Smooth muscle cell of the brain vasculature (primary cell): ENCODE measurements around the gene MRPS25.

ENCODE experiments used
- DNase-seq: peaks from one replicate; pipeline ENCODE4 v3.0.0-alpha.2; 2012; ENCODE audit warnings: low read depth, low spot score

MRPS25 gene

DNA sequence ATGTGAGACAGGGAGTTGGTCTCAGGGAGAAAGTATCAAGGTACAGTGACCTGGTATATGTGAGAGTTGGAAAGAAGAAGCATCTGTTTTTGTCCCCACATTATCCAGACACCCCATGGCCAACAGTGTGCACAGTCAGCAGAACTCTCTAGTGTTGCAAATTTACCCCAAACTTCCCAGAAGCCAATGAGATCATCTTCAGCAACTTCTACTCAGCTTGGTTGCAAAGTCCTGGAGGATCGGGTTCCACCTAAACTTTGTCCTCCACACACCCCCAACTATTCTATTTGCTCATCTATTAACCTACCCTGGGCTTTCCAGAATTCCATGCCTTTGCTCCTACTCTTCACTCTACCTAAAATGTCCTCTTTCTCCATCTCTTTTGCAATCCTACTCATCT lies 18.1 kb upstream of the MRPS25 start:
- DNase-seq = no peak

DNA sequence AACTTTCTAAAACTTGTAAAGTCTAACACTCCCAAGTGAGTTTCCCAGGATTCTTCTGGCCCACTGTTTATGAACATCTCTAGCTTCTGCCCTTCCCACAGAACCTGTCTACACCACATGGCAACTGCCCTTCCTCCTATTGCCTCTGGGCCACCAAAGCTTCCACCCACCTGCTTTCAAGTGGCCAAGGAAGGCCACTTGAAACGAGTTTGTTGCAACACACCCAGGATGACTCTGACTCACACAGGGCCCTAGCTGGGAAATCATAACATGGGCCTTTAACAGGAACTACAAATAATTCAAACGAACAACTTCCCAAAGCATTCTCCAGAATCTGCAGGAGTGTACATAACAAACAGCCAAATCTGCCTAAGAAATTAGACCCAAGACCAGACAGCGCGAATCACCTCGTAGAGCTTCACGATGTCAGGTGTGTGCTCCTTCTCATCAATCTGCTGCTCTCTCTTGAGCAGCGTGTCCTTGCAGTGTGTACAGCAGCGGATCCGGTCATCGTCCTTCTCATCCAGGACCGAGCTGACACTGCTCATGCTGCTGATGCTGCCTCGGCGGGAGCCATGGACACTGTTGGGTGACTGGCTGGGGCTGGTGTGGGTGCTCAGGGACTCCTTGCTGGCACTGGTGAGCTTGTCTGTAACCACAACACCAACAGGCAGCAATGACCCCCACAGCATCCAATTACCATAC lies 17.0 kb upstream of the MRPS25 start:
- no peak for DNase-seq

DNA sequence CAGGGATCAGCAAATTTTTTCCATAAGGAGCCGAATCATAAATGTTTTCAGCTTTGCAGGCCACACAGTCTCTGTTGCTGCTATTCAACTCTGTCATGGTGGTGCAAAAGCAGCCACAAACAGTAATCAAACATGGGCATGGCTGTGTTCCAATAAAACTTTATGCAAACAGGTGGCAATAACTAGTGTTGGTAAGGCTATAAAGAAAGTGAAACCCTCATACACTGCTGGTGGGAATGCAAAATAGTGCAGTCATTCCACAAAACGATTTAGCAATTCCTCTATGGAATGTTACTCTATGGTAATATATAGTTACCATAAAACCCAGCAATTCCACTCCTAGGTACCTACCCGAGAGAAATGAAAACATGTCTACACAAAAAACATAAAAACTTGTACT lies 14.0 kb upstream of the MRPS25 start:
- no peak for DNase-seq

DNA sequence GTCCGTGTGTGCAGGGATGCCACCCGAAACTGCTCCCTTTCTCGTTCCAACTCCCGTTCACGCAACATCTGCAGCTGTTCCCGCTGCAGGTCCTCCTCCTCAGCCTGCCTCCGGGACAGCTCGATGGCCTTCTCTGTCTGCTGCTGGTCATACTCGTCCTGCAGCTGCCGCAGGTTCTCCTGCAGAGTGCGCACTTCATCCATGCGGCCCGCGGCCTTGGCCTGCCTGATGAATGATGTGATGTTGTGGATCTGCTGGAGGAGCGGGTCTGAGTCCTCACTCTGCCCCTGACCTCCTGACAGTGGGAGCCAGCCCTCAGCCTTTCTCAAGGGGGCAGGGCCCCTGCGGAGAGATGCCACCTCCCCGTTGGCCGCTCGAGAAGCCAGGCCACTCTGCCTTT lies 9.4 kb upstream of the MRPS25 start:
- DNase-seq = no peak

DNA sequence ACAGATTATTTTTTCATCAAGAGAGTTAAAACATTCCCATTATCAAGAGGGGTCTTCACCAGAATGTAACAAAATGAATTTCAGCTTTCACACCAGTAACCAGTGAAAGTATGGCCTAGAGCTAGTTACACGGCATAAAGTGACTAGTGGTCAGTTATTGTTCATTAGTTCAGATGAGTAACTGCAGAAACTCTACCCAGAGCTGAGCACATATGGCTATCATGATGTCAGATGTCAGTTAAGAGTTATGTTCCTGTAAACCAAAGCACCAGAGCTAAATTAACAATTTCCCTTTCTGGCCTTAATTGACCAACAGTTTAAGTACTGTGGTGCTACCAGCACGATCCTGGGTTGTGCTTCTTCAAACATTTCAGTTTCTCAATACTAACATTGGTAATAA lies 6.6 kb upstream of the MRPS25 start:
- DNase-seq = no peak

DNA sequence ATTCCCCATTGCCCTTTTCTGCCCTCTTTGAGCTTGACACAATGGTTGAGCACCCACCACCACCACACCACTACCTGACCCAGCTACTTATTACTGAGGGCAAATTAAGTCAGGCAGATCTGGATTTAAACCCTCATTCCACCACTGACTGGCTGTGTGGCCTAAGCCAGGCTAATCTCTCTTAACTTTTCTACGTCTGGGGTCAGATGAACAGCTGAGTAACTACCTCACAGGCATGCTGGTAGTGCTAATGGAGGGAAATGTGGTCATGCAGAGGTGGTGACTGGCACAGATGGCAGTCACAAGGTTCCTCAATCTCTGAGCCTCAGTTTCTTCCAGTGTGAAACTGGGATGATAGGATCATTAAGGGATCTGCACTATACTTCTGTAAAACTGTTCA lies 4.3 kb upstream of the MRPS25 start:
- DNase-seq = no peak

DNA sequence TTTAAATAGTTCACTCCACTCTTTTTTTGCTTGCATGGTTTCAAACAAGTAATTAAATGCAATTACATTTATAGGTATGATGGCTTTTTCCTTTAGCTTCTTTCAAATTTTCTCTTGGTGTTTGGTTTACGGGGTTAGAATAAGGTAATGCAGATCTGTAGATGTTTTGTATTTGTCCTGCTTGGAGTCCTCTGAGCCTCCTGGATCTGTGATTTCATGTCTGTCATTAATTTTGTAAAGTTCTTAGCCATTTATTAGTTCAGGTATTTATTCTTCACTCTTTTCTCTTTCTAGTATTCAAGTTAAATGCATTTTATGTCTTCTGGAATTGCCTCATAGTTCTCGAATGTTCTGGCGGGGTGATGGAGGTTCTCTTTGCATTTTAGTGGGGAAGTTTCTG lies 1.4 kb upstream of the MRPS25 start:
- DNase-seq = no peak

DNA sequence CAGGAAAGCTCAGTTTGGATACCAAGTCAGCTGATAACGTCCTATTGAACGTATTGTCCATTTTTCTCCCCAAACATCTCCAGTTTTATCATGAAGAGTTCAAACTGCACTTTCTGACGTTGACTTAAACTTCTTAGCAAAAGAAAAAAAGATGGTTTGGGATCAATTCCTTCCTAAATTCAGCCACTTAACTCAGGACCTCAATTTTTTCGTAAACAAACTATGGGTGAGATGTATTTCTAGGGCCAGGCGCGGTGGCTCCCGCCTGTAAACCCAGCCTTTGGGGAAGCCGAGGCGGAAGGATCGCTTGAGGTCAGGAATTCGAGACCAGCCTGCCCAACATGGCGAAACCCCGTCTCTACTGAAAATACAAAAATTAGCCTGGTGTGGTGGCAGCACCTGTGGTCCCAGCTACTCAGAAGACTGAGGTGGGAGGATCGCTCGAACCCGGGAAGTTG lies 464 bp upstream of the MRPS25 start:
- no peak for DNase-seq

DNA sequence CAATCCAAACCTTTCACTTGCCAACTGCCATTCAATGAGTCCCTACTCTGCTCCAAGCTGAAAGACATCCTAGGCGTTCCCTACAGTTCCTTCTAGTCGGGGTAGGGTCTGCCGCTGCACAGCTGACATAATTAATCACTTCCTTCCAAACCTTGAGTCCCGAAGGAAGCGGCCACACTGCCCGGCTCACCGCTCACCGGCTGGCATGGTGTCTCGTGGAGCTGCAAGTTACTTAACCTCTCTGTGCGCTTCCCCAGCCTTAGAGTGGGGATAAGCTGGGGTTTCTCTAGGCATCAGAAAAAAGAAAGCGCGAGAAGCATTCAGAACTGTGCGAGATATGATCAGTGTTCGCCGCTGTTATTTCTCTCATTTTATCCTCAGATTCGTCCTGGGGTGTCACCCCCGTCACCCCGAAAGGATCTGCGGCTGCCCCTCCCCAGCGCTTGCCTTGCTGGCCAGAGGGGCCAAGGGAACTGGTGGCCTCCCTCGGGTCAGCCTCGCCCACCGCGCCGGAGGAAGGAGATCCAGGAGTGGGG lies 748 bp downstream of the MRPS25 start:
- no peak for DNase-seq

DNA sequence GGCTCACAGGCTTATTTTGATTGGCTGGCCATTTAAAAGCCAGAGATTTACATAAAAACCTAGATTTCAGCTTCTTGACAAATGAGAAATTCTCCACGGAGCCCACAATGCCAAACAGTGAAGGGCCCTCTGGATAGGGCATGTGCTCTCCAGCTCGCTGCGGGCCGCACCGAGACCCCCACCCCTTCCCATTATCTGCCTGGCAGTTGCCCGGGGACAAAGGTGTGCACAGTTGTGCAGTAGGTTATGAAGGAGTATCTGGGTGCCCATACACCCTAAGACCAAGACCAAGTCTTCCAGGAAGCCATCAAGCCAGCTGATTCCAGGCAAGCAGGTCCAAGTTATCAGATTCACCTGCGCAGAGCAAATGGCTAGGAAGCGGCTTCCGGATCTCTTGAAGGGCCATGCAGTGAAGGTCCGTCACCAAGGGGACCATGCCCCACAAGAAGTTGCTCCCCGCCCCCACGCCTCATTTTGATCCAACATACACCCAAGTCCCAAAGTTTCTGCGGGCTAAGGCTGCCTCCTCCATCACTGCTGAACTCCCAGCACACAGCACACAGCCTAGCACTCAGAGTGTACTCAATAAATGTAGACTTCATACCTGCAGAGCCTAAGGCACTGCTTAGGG lies 1.3 kb downstream of the MRPS25 start:
- DNase-seq = no peak

DNA sequence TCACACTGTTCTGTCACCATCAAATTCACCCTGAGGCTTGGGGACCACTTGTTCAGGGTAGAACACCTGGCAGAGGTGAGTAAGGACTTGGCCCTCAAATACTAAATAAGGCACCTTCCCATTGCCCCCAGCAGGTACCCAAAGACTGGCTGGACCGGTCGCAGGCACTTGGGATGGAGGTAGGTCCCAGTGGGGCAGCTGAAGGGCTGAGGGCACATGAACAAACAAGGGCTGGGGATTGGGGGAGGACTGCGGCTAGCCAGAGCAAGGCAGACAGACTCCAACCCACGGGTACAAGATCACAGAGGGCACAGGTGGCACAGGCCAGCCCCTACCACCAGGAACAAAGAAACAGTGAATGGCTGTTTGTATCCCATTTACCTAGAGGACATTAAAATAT lies 1.9 kb downstream of the MRPS25 start:
- no peak for DNase-seq

DNA sequence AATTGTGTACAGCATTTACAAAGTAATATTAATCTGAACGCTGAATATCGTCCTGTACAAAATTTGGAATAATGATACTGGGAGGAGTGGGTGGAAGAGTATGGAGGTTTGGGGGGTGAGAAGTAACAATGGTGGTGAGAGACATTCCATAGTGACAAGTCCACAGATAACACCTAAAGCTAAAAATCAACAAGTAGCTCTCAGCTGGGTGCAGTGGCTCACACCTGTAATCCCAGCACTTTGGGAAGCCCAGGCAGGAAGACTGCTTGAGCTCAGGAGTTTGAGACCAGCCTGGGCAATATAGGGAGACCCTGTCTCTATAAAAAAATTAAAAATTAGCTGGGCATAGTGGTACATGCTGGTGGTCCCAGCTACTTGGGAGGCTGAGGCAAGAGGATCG lies 5.1 kb downstream of the MRPS25 start:
- no peak for DNase-seq

DNA sequence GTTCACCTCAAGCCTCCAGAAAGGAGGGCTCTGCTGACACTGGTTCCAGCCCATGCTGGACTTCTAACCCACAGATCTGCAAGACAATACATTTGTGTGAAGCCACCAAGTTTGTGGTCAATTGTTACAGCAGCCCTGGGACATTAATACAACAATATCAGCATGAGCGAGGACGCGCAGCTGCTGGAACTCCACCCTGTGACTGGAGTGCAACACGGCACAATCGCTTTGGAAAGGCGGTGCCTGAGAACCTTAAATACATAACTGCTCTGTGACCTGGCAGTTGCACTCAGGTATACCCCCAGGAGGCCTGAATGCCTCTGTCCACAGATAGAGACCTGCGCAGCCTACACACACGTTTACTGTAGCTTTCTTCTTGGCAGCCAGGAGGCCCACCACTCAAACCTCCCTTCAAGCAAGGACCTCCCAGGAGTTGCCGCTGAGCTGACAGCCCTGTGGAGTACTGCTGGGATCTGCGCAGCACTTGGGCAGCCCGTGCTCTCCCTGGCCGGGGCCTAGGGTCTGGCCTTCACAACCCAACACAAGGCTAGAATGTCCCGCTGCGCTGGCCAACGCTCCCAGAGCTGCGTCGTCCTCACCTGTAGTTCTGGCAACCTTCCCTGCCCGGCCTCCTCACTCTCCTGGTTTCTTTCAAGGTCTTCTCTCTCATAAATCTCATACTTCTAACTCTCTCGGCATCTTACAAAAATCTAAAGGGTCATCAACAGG lies 8.3 kb downstream of the MRPS25 start:
- DNase-seq = no peak

DNA sequence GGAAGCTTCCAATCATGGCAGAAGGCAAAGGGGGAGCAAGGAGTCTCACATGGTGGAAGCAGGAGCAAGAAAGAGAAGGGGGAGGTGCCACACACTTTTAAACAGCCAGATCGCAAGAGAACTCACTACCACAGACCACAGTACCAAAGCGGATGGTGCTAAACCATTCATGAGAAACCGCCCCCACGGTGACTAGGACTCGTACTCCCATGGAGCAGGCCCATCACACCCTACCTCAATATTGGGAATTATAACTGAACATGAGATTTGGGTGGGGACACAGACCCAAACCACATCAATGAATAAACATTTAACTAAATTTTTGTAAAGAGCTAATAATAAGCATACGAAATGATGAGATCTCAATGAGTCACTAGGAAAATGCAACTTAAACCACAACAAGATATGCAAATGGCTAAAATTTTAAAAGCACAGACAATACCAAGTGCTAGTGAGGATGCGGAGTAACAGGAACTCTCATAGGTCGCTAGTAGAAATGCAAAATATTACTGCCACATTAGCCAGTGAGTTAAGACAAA lies 10.0 kb downstream of the MRPS25 start:
- no peak for DNase-seq

DNA sequence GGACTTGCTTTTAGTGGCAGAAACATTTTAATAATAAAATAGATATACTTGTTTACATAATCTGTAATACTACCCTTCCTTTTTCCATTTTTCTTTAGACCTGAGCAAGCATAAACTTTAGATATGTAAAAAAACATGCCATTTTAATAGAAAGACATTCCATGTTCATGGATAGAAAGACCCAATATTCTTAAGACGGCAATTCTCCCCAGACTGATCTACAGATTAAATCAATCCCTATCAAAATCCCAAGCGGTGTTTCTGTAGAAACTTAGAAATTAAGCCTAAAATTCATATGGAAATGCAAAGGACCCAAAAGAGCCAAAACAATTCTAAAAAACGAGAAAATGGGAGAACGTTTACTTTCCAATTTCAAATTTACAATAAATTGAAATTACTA lies 11.6 kb downstream of the MRPS25 start:
- no peak for DNase-seq

DNA sequence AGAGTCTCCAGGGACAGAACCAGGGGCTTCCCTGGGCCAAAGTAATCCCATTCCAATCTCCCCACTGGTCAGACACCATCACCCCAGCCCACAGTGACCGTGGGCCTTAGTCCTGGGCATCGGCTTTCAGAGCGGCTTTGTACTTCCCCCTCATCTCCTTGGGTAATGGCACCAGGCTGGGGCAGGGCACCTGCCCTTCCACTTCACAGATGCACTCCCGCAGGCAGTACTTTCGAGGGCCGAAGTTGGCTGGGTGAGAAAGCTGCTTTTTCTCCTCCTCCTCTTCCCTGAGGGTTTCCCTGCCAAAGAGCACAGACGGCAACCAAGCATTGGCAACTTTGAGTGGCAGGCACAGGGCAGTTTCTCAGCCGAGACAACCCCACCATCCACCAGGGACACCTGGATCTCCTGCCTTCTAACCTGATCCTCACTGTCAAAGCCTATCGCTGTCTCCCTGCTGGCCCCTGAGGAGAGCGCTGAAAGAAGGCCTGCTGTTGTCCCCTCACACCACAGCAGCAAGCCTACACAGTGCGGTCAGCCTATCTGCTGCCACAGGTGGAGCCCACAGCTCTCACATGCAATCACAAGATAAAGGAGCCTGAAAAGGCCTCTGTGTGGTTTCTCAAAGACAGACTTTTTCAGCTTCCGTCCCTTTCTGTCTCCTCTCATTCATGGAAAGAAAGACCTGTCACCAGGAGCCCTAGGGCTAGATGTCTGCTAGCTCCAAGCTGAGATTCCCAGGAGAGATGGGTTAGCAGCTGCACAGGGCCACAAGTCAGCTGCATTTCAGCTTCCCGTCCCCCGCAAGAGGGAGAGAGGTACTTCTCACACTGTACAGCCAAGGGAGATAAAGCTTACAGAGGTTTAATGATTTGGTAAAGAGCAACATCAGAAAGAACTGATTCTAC lies 12.5 kb downstream of the MRPS25 start:
- DNase-seq = no peak

DNA sequence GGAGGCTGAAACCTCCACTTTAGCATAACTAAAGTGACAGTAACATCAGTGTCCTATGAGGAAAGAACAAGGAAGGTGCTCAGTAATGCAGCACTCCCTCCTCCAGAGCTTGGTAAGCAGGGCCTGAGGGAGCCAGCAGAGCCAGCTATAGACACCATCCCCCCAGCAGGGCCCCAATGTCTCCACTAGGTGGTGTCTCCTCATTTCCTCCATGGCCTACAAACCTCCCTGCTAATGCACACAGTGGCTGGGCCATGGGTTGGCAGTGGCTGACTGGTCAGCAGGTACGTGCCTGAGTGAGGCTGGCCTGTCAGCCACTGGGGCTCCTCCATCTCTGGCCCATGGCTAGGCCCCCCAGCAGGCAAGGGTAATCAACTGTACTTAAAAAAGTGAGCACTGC lies 13.6 kb downstream of the MRPS25 start:
- DNase-seq = no peak

DNA sequence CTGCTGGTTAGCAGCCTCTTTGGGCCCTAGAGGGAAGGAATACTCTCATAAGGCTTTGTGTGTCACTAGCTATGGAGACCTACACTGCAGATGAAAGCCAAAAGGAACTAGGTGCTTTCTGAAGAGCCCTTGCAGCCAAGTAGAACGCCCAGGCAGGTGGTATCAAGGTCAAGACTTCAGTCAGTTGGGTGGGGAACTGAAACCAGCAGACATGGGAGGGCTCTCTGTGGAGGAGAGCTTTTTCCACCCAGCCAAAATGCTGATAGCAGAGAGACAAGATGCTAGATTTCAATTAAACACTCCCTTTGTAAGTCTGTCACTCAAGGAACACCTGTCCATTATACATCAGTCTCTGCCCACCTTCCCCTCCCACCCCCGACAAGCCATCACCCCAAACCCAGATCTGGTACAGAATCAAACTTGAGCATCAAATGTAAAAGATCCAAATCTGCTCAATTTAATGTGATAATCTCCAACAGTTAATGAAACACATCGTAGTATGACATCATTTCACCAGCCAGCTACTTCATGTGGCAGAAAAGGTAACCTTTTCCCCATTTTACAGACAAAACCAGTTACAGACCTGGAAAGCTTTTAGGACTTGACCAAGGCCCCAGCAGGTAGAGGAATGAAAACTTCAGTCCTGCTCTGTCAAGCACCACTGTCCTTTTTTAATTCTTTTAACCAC lies 14.6 kb downstream of the MRPS25 start:
- no peak for DNase-seq

DNA sequence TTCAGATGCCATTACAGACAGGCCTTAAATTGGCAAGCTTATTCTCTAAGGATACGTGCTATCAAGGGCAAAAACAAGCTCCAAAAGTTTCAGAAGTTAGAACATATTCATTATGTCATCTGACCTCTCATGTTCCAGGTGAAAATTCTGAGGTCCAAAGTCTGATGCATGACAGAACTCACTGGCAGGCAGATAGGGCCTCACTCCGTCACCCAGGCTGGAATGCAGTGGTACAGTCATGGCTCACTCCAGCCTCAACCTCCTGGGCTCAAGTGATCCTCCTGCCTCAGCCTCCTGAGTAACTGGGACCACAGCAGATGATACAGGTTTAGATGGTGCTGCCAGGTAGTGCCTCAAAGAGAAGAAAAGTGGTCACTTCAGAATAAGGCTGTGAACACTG lies 15.5 kb downstream of the MRPS25 start:
- no peak for DNase-seq

DNA sequence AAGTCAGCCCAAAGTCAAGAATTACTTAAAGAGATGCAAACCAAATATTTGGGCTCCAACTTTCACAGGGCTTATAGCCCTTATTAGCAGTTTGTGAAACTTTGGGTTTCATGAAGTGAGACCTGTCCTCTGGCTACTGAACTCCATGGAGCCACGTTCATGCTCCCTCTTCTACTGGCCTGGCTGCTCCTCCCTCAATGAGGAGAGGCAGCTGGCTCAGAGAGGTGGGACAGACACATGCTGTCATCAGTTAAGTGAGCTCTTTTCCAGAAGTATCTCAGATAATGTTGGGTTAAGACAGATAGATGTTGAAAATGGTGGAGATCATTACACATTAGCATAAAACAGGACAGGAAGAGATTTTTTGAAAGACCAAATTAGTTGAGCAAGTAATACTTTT lies 19.4 kb downstream of the MRPS25 start:
- no peak for DNase-seq

DNA sequence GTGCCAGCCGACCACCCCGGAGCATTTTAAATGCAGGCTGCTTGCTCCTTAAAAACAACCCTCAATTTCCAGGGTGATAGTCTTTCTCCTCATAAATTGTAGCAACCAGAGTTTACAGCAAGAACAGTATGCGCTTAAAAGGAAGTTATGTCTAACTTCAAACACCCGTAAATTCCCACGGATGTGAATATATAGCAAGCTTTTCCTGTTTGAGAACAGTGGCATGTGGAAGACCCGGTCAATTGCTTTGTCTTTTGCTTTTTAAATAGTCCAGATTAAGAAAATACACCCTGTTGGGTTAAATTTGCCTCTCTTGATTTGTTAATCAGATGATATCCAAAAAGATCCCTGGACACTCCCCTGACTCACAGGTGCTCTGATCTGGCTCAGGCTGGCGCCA lies 20.8 kb downstream of the MRPS25 start:
- DNase-seq = no peak
